Heart right ventricle (tissue), 16 donors: ENCODE data around the gene OSBPL5. TPM values are rescaled to one million over a fixed set of nuclear protein-coding genes. Genes with fewer than 3 reads are reported as not detected.
A peak's percentile ranks its signal among the peaks of the same experiment; 100 is the strongest.

Source experiments
- ATAC-seq, 8 donors: fragments of 200-7000 bp; cut with Tn5 transposase; one replicate each; pipeline ENCODE4 v1.9.1; 2020; ENCODE audit warnings: mild to moderate bottlenecking in 8 of 8, moderate library complexity in 8 of 8, moderate number of reproducible peaks in 1 of 8
- DNase-seq, 2 donors: peaks; one replicate each; pipeline ENCODE4 v3.0.0-alpha.2; 2020
- H3K27ac ChIP-seq, 10 donors: fragments of 200-600 bp; sonication (generic) in 2 of 10; one replicate each; pipeline versions ENCODE4 v1.5.0 to v1.8.0; 2020 to 2022; ENCODE audit warnings: mild to moderate bottlenecking in 3 of 10
- H3K27me3 ChIP-seq, 7 donors: fragments of 200-600 bp; one replicate each; pipeline ENCODE4 v1.8.0; 2021 to 2022; ENCODE audit warnings: mild to moderate bottlenecking in 2 of 7
- H3K36me3 ChIP-seq, 9 donors: fragments of 200-600 bp; sonication (generic) in 1 of 9; one replicate each; pipeline versions ENCODE4 v1.5.0 to v1.8.0; 2020 to 2022; ENCODE audit warnings: mild to moderate bottlenecking in 2 of 9
- H3K4me1 ChIP-seq, 9 donors: fragments of 200-600 bp; sonication (generic) in 1 of 9; one replicate each; pipeline versions ENCODE4 v1.5.0 to v1.8.0; 2020 to 2022; ENCODE audit warnings: mild to moderate bottlenecking in 4 of 9
- H3K4me3 ChIP-seq, 10 donors: fragments of 200-600 bp; sonication (generic) in 2 of 10; one replicate each; pipeline versions ENCODE4 v1.5.0 to v1.8.0; 2020 to 2022; ENCODE audit warnings: mild to moderate bottlenecking in 7 of 10, moderate library complexity in 2 of 10
- H3K9me3 ChIP-seq, 11 donors: fragments of 200-600 bp in 10 of 11; sonication (generic) in 2 of 11; one replicate each; pipeline versions ENCODE4 v1.5.0 to v1.8.0; 2013 to 2022; ENCODE audit warnings: mild to moderate bottlenecking in 2 of 11, control low read depth in 1 of 11, moderate library complexity in 1 of 11
- CTCF ChIP-seq, 9 donors: fragments of 200-600 bp; sonication (generic) in 2 of 9; IDR thresholded peaks; one replicate each; pipeline versions ENCODE4 v1.5.0 to v1.8.0; 2021 to 2022; ENCODE audit warnings: antibody characterized with exemption in 9 of 9, mild to moderate bottlenecking in 5 of 9, moderate library complexity in 1 of 9
- WGBS, 2 donors: extraction: QIAGEN DNeasy Blood & Tissue Kit; methylation state at CpG; one replicate each; pipeline ENCODE4 v1.1.7; 2013; ENCODE audit warnings: inconsistent platforms in 1 of 2; 5-methylcytosine and 5-hydroxymethylcytosine counted together
- intact Hi-C, 10 donors: fragments of 100-400 bp; cut with DNase I; formaldehyde crosslinking; loops; one replicate each; pipeline versions ENCODE4 v1.11.1 to v1.14.2; 2022
- polyA plus RNA-seq, 2 donors: library from polyadenylated mRNA; stranded (reverse); fragments of 200-250 nt; gene quantifications; one replicate each; pipeline ENCODE4 v1.2.3, GENCODE V29; 2013
- total RNA-seq, 10 donors: library from RNA; stranded (reverse); fragmentation: NEBNext Ultra II Directional in 3 of 10; extraction: Animal tissue kit (Norgen Biotek cat#: 25700) in 3 of 10; gene quantifications; one replicate each; pipeline versions ENCODE4 v1.2.1 to v1.2.4, GENCODE V29; 2021 to 2023
- donor health status: Arrhythmogenic right ventricular cardiomyopathy.
- donor health status: ischemic (EF 13 %, LVEDD 7.1; RV severe dilation, severe dysfunction).
- donor health status: healthy with polysubstance abuse.
- donor health status: DM: no; HTN: yes; CAD: no.
- donor health status: DM: no; HTN: no; CAD: no.
- donor health status: ischemic (EF 25% LVEDD 6.9; RV normal size, moderate dysfunction).
- donor health status: ischemic (EF 25% LVEDD 5.7; RV mildly dilated, moderate dysfunction).
- donor health status: healthy.
- donor health status: DM: yes; HTN: yes; CAD: no.
- donor health status: Ischemic cardiomyopathy.
- donor health status: ischemic (EF 35%, LVEDD 5.7; RV mildly dilated, moderate dysfunction).
- donor health status: nonischemic (EF 11% LVEDD 7.7; RV severe dilation, severe dysfunction).
- donor health status: DM: yes; HTN: yes; CAD: no.
- donor health status: PGD.
- donor health status: ischemic (EF 29% LVEDD 5.4; RV normal size, mild dysfunction).
- donor health status: nonischemic (EF 23%, LVEDD 6.1; RV moderate dilation, normal function).

Gene OSBPL5
- total and polyA plus RNA-seq, 12 donors: 10.4 to 18.7 (median 15.5) TPM

GRCh38 chr11:3184732-3185347 lies 19.7 kb upstream of the OSBPL5 start:
- WGBS, 2 donors: 75 to 80% methylated on average over 11 of the region's 11 CpGs
- no peaks in the 10 kb centered on the region for H3K4me1 ChIP-seq
- no peak for TF ChIP-seq CTCF (IDR thresholded peaks at IDR 0.05)
- no peaks in the 10 kb centered on the region for H3K36me3 ChIP-seq
- intact Hi-C loops: no loop called here
- ATAC-seq (no peak), DNase-seq (no peak)
- no peak overlapping the region for H3K4me3 ChIP-seq
- H3K27ac ChIP-seq: no peak overlapping the region
- H3K27me3 ChIP-seq: peaks cover 0 to 5% (median 0%) of the 10 kb centered on the region in 7 donors
- H3K9me3 ChIP-seq: no peaks in the 10 kb centered on the region

GRCh38 chr11:3183523-3183922 lies 18.4 kb upstream of the OSBPL5 start:
- peak in 1 of 8 donors; percentile 34 for ATAC-seq
- H3K36me3 ChIP-seq: no peaks in the 10 kb centered on the region
- 88 to 93% methylated on average over 6 of the region's 6 CpGs for WGBS, 2 donors
- no peak overlapping the region for H3K27ac ChIP-seq
- no peak overlapping the region for H3K4me3 ChIP-seq
- DNase-seq: no peak
- TF ChIP-seq CTCF (IDR thresholded peaks at IDR 0.05): no peak
- H3K4me1 ChIP-seq: no peaks in the 10 kb centered on the region
- intact Hi-C loops: no loop called here
- H3K27me3 ChIP-seq: peaks cover 0 to 5% (median 0%) of the 10 kb centered on the region in 7 donors
- H3K9me3 ChIP-seq: no peaks in the 10 kb centered on the region

GRCh38 chr11:3182462-3182852 lies 17.3 kb upstream of the OSBPL5 start:
- peaks cover 0 to under 1% (median 0%) of the 10 kb centered on the region in 11 donors for H3K9me3 ChIP-seq
- no peaks in the 10 kb centered on the region for H3K4me1 ChIP-seq
- H3K27me3 ChIP-seq: peaks cover 0 to 5% (median 0%) of the 10 kb centered on the region in 7 donors
- peak in 2 of 8 donors; percentile 12 to 28 for ATAC-seq
- H3K36me3 ChIP-seq: no peaks in the 10 kb centered on the region
- H3K27ac ChIP-seq: no peak overlapping the region
- DNase-seq: no peak
- H3K4me3 ChIP-seq: no peak overlapping the region
- no peak for TF ChIP-seq CTCF (IDR thresholded peaks at IDR 0.05)
- intact Hi-C loops: no loop called here
- WGBS, 2 donors: 95 to 97% methylated on average over 4 of the region's 4 CpGs

- 91 to 93% methylated on average over 12 of the region's 12 CpGs for WGBS, 2 donors
- Histone ChIP-seq H3K27ac (no peak overlapping the region), H3K4me1 (no peaks in the 10 kb centered on the region), H3K4me3 (no peak overlapping the region), H3K27me3 (peaks cover 0 to 4% (median 0%) of the 10 kb centered on the region in 7 donors), H3K9me3 (peaks cover 0 to 6% (median 3%) of the 10 kb centered on the region in 11 donors), H3K36me3 (no peaks in the 10 kb centered on the region)
- TF ChIP-seq CTCF (IDR thresholded peaks at IDR 0.05): no peak
- DNase-seq: no peak
- intact Hi-C loops: no loop called here
- ATAC-seq: no peak
Measured at GRCh38 chr11:3181725-3182461, 16.8 kb upstream of the OSBPL5 start.
